ENCODE results near the gene OPCML.

The OPCML gene

GRCh38 chr11:133263332-133263731 lies 269.0 kb downstream of the OPCML start:
- no peaks in the 10 kb centered on the region for H3K27me3 ChIP-seq (ENCODE audit: insufficient read depth, poor library complexity, severe bottlenecking)
- no peak for DNase-seq (ENCODE audit: low read depth in 1 of 2, low spot score in 1 of 2)
- no peak overlapping the region for H3K4me3 ChIP-seq (replicated peaks; ENCODE audit: insufficient read depth, low read length)
- no peak overlapping the region for H3K27ac ChIP-seq (replicated peaks)
- TF ChIP-seq SPI1 (IDR thresholded peaks at IDR 0.05; ENCODE audit: borderline replicate concordance, low read depth) (no peak), CTCF (IDR thresholded peaks at IDR 0.05; ENCODE audit: insufficient read depth, low read length) (no peak), GABPA (IDR thresholded peaks at IDR 0.05; ENCODE audit: low read depth) (no peak), POLR2AphosphoS5 (IDR thresholded peaks at IDR 0.05; ENCODE audit: low read depth) (no peak), REST (IDR thresholded peaks at IDR 0.05; ENCODE audit: insufficient replicate concordance, low read depth) (no peak)

DNA sequence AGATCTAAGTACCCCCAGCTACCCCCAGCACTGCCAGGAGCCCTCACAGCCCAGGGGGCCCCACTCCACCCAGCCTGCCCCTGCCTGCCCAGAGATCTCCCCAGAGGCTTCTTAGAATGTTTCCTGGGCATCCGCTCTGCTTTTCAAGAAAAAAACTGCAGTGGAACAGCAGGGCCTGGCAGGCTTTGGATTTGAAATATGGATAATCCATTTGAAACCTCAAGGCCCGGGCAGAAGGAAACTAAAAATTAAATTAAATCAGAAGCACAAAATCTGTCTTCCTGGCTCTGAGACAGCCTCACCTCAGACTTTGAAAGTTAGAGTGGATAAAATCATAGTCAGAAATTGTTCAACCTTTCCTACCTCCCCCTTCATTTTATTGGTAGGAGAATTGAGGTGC lies 273.6 kb downstream of the OPCML start:
- TF ChIP-seq POLR2AphosphoS5 (IDR thresholded peaks at IDR 0.05; ENCODE audit: low read depth) (no peak), GABPA (IDR thresholded peaks at IDR 0.05; ENCODE audit: low read depth) (no peak), CTCF (IDR thresholded peaks at IDR 0.05; ENCODE audit: insufficient read depth, low read length) (no peak), SPI1 (IDR thresholded peaks at IDR 0.05; ENCODE audit: borderline replicate concordance, low read depth) (no peak), REST (IDR thresholded peaks at IDR 0.05; ENCODE audit: insufficient replicate concordance, low read depth) (no peak)
- no peak overlapping the region for H3K27ac ChIP-seq (replicated peaks)
- no peaks in the 10 kb centered on the region for H3K27me3 ChIP-seq (ENCODE audit: insufficient read depth, poor library complexity, severe bottlenecking)
- no peak for DNase-seq (ENCODE audit: low read depth in 1 of 2, low spot score in 1 of 2)
- H3K4me3 ChIP-seq (replicated peaks; ENCODE audit: insufficient read depth, low read length), result no peak overlapping the region

- TF ChIP-seq CTCF (IDR thresholded peaks at IDR 0.05; ENCODE audit: insufficient read depth, low read length), result no peak
- no peak for TF ChIP-seq GABPA (IDR thresholded peaks at IDR 0.05; ENCODE audit: low read depth)
- no peak for TF ChIP-seq SPI1 (IDR thresholded peaks at IDR 0.05; ENCODE audit: borderline replicate concordance, low read depth)
- TF ChIP-seq POLR2AphosphoS5 (IDR thresholded peaks at IDR 0.05; ENCODE audit: low read depth), result no peak
- no peak for TF ChIP-seq REST (IDR thresholded peaks at IDR 0.05; ENCODE audit: insufficient replicate concordance, low read depth)
- no peaks in the 10 kb centered on the region for H3K27me3 ChIP-seq (ENCODE audit: insufficient read depth, poor library complexity, severe bottlenecking)
Observed at GRCh38 chr11:133254601-133255000, 277.7 kb downstream of the OPCML start.

More at GRCh38 chr11:133254601-133255000, 277.7 kb downstream of the OPCML start:
- Histone ChIP-seq H3K4me3 (replicated peaks; ENCODE audit: insufficient read depth, low read length) (no peak overlapping the region), H3K27ac (replicated peaks) (no peak overlapping the region)
- DNase-seq (ENCODE audit: low read depth in 1 of 2, low spot score in 1 of 2), result no peak

Measured in HL-60 (cell line).